AG04449 (cell line): ENCODE measurements around the gene PER3.
A peak's percentile ranks its signal among the peaks of the same experiment; 100 is the strongest.

Experiments used
- CTCF ChIA-PET: fragments of 350-600 bp; formaldehyde crosslinking; extraction: SDS; loops from one replicate; lab custom pipeline; 2021; ENCODE audit warnings: antibody characterized with exemption; lab: Yijun Ruan, JAX
- POLR2A ChIA-PET: fragments of 400-600, 350-600 bp; formaldehyde crosslinking; extraction: SDS; loops from one replicate; lab custom pipeline; 2020; ENCODE audit warnings: antibody characterized with exemption, inconsistent platforms; lab: Yijun Ruan, JAX
- DNase-seq: peaks from one replicate; pipeline ENCODE4 v3.0.0-alpha.2; 2010; ENCODE audit warnings: low read depth, low spot score
- H3K4me3 ChIP-seq: 2 replicates; pipeline ENCODE4 v1.5.1; 2011; ENCODE audit warnings: low read depth, mild to moderate bottlenecking, control low read depth, low read length
- TF ChIP-seq, protein P1 (sequence below): IDR thresholded peaks from one replicate; pipeline ENCODE4 v1.5.1; 2011; ENCODE audit warnings: mild to moderate bottlenecking, moderate library complexity, low read length, control low read depth, inconsistent platforms; ENCODE audit not compliant: insufficient read depth; ENCODE audit errors: missing control alignments

PER3 gene

DNA sequence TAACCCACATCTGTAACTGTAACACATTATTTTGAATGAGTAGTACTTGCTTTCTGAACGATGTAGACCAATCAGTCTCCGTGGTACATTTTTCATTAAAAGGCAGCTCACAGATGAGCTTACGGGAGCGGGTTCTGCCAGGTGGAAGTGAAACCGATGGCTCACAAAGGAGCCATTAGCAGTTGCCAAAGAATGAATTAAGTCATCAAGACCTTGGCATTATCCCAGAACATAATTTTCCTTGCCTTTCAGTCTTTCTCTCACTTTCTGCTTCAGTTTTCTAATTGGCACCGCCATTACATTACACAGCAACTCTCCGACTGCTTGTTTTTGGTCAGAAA is 102.3 kb downstream of the PER3 start:
- TF ChIP-seq, protein P1, sequence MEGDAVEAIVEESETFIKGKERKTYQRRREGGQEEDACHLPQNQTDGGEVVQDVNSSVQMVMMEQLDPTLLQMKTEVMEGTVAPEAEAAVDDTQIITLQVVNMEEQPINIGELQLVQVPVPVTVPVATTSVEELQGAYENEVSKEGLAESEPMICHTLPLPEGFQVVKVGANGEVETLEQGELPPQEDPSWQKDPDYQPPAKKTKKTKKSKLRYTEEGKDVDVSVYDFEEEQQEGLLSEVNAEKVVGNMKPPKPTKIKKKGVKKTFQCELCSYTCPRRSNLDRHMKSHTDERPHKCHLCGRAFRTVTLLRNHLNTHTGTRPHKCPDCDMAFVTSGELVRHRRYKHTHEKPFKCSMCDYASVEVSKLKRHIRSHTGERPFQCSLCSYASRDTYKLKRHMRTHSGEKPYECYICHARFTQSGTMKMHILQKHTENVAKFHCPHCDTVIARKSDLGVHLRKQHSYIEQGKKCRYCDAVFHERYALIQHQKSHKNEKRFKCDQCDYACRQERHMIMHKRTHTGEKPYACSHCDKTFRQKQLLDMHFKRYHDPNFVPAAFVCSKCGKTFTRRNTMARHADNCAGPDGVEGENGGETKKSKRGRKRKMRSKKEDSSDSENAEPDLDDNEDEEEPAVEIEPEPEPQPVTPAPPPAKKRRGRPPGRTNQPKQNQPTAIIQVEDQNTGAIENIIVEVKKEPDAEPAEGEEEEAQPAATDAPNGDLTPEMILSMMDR: no peak
- ChIA-PET CTCF (interaction anchor here (0.6 to 1.5 kb wide), 2 partner anchors 16 to 172 kb away, joined by 3 read pairs; no protein-coding TSS in a partner anchor), POLR2A (no interaction called here)
- DNase-seq: no peak
- H3K4me3 ChIP-seq: no peak overlapping the region

DNA sequence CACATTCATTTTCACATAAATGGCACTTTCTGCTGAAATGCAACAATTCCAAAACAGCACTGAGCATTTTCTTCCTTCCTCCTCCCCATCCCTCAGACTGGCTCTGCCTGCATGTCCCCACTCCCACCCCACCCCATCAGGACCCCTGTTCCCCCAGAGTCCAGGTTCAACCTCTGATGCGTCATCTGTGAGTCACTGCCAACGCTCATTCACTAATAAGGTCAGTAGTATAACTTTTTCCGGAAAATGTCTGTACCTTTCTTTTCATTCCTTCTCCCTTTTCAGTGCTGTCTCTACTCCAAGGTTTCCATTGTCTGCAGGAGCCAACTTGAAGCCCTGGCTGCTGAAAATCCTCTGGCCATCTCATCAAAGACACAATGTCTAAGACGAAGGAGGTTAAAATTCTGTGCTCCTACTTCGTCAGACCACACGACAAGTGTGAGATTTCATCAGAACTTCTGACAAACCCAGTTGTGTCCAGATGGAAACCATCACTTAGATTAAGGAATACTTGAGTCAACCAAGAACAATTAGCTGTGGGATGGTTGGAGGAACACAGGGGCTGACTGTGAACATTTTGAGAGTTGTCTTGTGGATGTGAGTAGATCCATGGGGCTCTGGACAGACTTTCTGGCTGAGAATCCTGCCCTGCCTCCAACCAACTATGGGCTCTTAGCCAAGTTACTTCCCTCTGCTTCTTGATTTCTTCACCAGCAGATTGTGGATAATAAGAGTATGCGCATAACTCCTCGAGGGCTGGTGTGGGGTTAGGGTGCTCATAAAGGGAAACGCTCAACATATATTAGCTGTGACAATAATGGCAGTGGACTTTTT is 104.4 kb downstream of the PER3 start:
- TF ChIP-seq, protein P1: no peak
- CTCF ChIA-PET: interaction anchor here (0.7 to 1.7 kb wide), 4 partner anchors 13 to 221 kb away, joined by 3 to 5 read pairs (median 4); no protein-coding TSS in a partner anchor
- DNase-seq: no peak
- POLR2A ChIA-PET: no interaction called here
- H3K4me3 ChIP-seq: no peak overlapping the region

GRCh38 chr1:7890853-7891252 is 106.8 kb downstream of the PER3 start:
- H3K4me3 ChIP-seq: no peak overlapping the region
- TF ChIP-seq, protein P1: no peak
- ChIA-PET CTCF (interaction anchor here (1.5 to 1.8 kb wide), 2 partner anchors 13 to 81 kb away, joined by 3 to 6 read pairs; no protein-coding TSS in a partner anchor), POLR2A (no interaction called here)
- no peak for DNase-seq

DNA sequence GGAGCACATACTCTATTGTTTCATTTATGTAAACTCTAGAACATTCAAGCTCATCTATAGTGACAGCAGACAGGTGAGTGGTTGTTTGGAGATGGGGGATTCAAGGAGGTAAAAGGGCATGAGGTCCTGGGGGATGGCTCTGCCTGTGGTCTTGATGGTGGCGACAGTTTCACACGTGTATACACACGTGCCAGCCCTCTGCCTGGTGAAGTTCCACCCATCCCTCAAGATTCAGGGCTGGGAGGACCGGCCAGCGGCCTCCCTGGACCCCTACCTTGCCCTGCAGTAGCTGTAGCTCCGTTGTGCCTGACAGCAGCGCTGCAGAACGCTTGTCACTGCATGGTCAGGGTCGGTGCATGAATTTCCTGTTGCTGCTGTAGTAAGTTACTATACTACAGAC is 107.7 kb downstream of the PER3 start:
- POLR2A ChIA-PET: interaction anchor here (0.6 kb wide), 1 partner anchor 175 kb away, joined by 3 read pairs; no protein-coding TSS in a partner anchor
- no peak for DNase-seq
- no peak overlapping the region for H3K4me3 ChIP-seq
- CTCF ChIA-PET: interaction anchor here (1.0 to 1.8 kb wide), 3 partner anchors 12 to 140 kb away, joined by 3 to 6 read pairs (median 3); no protein-coding TSS in a partner anchor
- TF ChIP-seq, protein P1: no peak

DNA sequence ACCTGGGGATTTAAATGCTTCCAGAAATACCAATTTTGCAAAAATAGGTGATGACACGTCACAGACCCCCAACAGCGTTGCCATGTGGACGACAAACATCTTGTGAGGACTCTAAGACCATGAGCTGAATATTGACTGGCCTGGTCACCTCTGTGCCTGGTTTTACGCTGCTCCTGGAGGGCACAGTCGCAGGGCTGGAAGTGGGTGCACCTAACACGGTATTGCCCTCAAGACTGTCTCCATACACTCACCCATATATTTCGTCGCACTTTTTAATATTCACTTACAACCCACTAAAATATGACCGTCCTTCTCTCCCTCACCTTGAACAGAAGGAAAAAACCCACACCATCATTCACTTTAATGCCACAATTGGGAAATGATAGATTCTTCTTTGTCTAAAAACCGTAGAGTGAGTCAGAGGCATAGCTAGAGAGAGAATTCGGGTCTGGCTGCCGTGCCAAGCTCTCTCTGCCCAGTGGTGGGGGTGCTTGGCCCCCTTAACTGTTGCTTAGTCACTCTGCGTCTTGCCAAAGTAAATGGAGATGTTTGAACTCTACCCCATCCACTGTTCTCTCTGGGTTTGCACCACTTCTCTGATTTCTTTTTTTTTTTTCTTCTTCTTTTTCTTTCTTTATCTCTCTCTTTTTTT is 109.6 kb downstream of the PER3 start:
- H3K4me3 ChIP-seq: no peak overlapping the region
- ChIA-PET POLR2A (interaction anchor here (0.6 kb wide), 1 partner anchor 93 kb away, joined by 3 read pairs; no protein-coding TSS in a partner anchor), CTCF (interaction anchor here (0.8 to 1.0 kb wide), 2 partner anchors 10 to 85 kb away, joined by 3 to 4 read pairs; no protein-coding TSS in a partner anchor)
- TF ChIP-seq, protein P1: no peak
- DNase-seq: peak; percentile 51
